SK-N-SH (cell line): ENCODE data around the gene DPEP1. TPM values are rescaled to one million over a fixed set of nuclear protein-coding genes. Genes with fewer than 3 reads are reported as not detected.

Source experiments
- CTCF ChIA-PET: fragments of 300-600, 350-600 bp; formaldehyde crosslinking; extraction: SDS; loops from one replicate; lab custom pipeline; 2021; lab: Yijun Ruan, JAX
- POLR2A ChIA-PET: fragments of 350-600 bp; sonication (Branson Sonifier 250); formaldehyde crosslinking; extraction: SDS; loops from one replicate; lab custom pipeline; 2020; ENCODE audit warnings: antibody characterized with exemption, inconsistent platforms; lab: Yijun Ruan, JAX
- DNase-seq: peaks from one replicate; pipeline ENCODE4 v3.0.0; 2012
- H2AFZ ChIP-seq: fragments of 200-600 bp; sonication (generic); 2 replicates; pipeline ENCODE4 v1.8.1; 2016; ENCODE audit warnings: antibody characterized with exemption, mild to moderate bottlenecking, low read depth
- H3F3A ChIP-seq: fragments of 200-600 bp; sonication (generic); replicated peaks from 2 replicates; pipeline ENCODE3; 2016; ENCODE audit warnings: antibody characterized with exemption, mild to moderate bottlenecking; ENCODE audit not compliant: insufficient read depth
- H3K27ac ChIP-seq, 2 experiments: fragments of 200-500 bp in 1 of 2; fragments of 200-600 bp in 1 of 2; sonication (Bioruptor generic) in 1 of 2; sonication (generic), shearing (Covaris generic) in 1 of 2; 2 replicates each; pipeline versions ENCODE4 v1.5.1 to v1.6.1; 2014 to 2016; ENCODE audit warnings: low read depth in 2 of 2, inconsistent platforms in 1 of 2, low read length in 1 of 2, mild to moderate bottlenecking in 1 of 2, mixed read lengths in 1 of 2
- H3K27me3 ChIP-seq: fragments of 200-600 bp; sonication (generic), shearing (Covaris generic); 2 replicates; pipeline ENCODE4 v1.6.1; 2016; ENCODE audit warnings: mixed run types; ENCODE audit not compliant: insufficient read depth
- H3K36me3 ChIP-seq, 2 experiments: fragments of 200-500 bp in 1 of 2; fragments of 200-600 bp in 1 of 2; sonication (Bioruptor generic) in 1 of 2; sonication (generic) in 1 of 2; replicated peaks in 1 of 2; 2 replicates each; pipeline versions ENCODE3 to v1.5.1; 2014 to 2016; ENCODE audit warnings: low read length in 1 of 2, mild to moderate bottlenecking in 1 of 2; ENCODE audit not compliant: insufficient read depth in 2 of 2, control insufficient read depth in 1 of 2
- H3K4me1 ChIP-seq, 2 experiments: fragments of 200-500 bp in 1 of 2; fragments of 200-600 bp in 1 of 2; sonication (Bioruptor generic) in 1 of 2; sonication (generic), shearing (Covaris generic) in 1 of 2; 2 replicates each; pipeline versions ENCODE4 v1.5.1 to v1.6.1; 2014 to 2016; ENCODE audit warnings: low read depth in 1 of 2, low read length in 1 of 2, mixed run types in 1 of 2; ENCODE audit not compliant: insufficient read depth in 2 of 2, control insufficient read depth in 1 of 2
- H3K4me2 ChIP-seq: fragments of 200-600 bp; sonication (generic), shearing (Covaris generic); 2 replicates; pipeline ENCODE4 v1.6.1; 2017; ENCODE audit warnings: mixed run types
- H3K4me3 ChIP-seq, 2 experiments: fragments of 200-500 bp in 1 of 2; fragments of 200-600 bp in 1 of 2; sonication (Bioruptor generic) in 1 of 2; sonication (generic), shearing (Covaris generic) in 1 of 2; 2 replicates each; pipeline versions ENCODE4 v1.5.1 to v1.8.1; 2014 to 2016; ENCODE audit warnings: low read depth in 2 of 2, inconsistent platforms in 1 of 2, low read length in 1 of 2, mild to moderate bottlenecking in 1 of 2, mixed read lengths in 1 of 2, moderate library complexity in 1 of 2
- H3K79me2 ChIP-seq: fragments of 200-600 bp; sonication (generic); 2 replicates; pipeline ENCODE4 v1.8.1; 2017; ENCODE audit warnings: mild to moderate bottlenecking; ENCODE audit not compliant: insufficient read depth
- H3K9ac ChIP-seq: fragments of 200-600 bp; sonication (generic); 2 replicates; pipeline ENCODE4 v1.6.1; 2017; ENCODE audit warnings: mixed run types
- H3K9me2 ChIP-seq: fragments of 200-600 bp; sonication (generic); 2 replicates; pipeline ENCODE4 v1.6.1; 2017; ENCODE audit warnings: mixed run types
- H3K9me3 ChIP-seq: fragments of 200-600 bp; sonication (generic); 2 replicates; pipeline ENCODE4 v1.6.1; 2017; ENCODE audit warnings: mixed run types, mild to moderate bottlenecking, moderate library complexity
- H4K20me1 ChIP-seq: fragments of 200-600 bp; sonication (generic); 2 replicates; pipeline ENCODE4 v1.6.1; 2017; ENCODE audit warnings: mild to moderate bottlenecking, mixed run types; ENCODE audit not compliant: insufficient read depth
- EZH2phosphoT487 ChIP-seq: fragments of 200-600 bp; sonication (generic); IDR thresholded peaks from 2 replicates; pipeline ENCODE4 v1.6.1; 2017; ENCODE audit warnings: low read depth, mixed run types, mild to moderate bottlenecking, antibody characterized with exemption, moderate library complexity, borderline replicate concordance
- MXI1 ChIP-seq: IDR thresholded peaks from 2 replicates; pipeline ENCODE4 v1.6.1; 2012; ENCODE audit warnings: mild to moderate bottlenecking, low read depth, low read length, improper control_type of control experiment
- SIN3A ChIP-seq: IDR thresholded peaks from 2 replicates; pipeline ENCODE4 v1.6.1; 2012; ENCODE audit warnings: low read depth, mild to moderate bottlenecking, low read length, moderate library complexity, borderline replicate concordance
- WGBS: methylation state at CpG from one replicate; pipeline ENCODE4 v1.1.6; 2017; ENCODE audit warnings: low lambda C conversion rate; 5-methylcytosine and 5-hydroxymethylcytosine counted together
- polyA plus RNA-seq, 3 experiments: library from polyadenylated mRNA; depleted of rRNA; stranded (reverse); fragments of >200 nt; gene quantifications; 2 replicates each; pipeline ENCODE4 v1.2.3, GENCODE V29; 2012
- TF ChIP-seq, protein P1 (sequence below): IDR thresholded peaks from 2 replicates; pipeline ENCODE4 v1.4.0; 2012; ENCODE audit warnings: low read depth
- TF ChIP-seq, protein P2 (sequence below): IDR thresholded peaks from 2 replicates; pipeline ENCODE4 v1.4.0; 2012; ENCODE audit warnings: low read depth, borderline replicate concordance

Gene DPEP1
- polyA plus RNA-seq, 1 of the 3 experiments (the other 2 are of a cell fraction), result 0.05 TPM

DNA sequence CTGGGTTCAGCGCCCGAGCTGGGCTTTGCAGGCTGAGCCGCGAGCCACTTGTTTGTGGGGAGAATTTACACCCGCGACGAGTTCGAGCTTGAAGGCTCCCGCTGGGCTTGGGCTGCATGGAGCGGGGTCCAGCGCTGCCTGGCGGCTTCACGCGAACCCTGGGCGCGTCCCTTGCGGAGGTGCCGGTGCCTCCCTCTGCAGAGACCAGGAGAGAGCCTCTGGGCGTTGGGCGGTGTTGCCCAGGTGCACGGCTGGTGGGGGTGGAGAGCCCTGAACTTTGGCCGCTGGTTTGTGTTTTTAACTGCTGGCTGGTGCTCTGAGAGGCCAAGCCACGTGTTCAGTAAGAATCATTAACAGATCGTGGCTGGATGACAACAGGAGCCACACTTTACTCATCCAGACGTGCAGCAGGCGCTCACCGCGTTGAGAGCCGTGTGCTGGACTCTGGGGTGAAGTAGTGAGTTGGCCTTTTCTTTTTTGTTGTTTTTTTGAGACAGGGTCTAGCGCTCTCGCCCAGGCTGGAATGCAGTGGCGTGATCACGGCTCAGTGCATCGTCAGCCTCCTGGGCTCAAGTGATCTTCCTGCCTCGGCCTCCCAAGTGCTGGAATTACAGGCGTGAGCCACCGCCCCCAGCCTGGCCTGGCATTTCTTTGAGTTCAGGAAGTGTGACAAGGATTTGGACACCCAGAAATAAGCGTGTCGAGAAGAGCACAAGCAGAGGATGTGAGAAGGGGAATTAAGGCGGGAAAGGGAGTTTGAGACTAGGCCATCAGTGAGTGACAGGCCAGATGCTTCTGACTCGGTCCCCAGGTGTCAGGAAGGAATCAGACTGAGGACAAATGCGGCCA lies 73.9 kb downstream of the DPEP1 start:
- TF ChIP-seq MXI1 (peak; percentile 91), SIN3A (no peak), EZH2phosphoT487 (no peak)
- TF ChIP-seq, protein P1, sequence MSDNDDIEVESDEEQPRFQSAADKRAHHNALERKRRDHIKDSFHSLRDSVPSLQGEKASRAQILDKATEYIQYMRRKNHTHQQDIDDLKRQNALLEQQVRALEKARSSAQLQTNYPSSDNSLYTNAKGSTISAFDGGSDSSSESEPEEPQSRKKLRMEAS, result peak; percentile 54; the same call in 1 of the 2 replicates
- TF ChIP-seq, protein P2, sequence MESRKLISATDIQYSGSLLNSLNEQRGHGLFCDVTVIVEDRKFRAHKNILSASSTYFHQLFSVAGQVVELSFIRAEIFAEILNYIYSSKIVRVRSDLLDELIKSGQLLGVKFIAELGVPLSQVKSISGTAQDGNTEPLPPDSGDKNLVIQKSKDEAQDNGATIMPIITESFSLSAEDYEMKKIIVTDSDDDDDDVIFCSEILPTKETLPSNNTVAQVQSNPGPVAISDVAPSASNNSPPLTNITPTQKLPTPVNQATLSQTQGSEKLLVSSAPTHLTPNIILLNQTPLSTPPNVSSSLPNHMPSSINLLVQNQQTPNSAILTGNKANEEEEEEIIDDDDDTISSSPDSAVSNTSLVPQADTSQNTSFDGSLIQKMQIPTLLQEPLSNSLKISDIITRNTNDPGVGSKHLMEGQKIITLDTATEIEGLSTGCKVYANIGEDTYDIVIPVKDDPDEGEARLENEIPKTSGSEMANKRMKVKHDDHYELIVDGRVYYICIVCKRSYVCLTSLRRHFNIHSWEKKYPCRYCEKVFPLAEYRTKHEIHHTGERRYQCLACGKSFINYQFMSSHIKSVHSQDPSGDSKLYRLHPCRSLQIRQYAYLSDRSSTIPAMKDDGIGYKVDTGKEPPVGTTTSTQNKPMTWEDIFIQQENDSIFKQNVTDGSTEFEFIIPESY, result no peak
- POLR2A ChIA-PET, result interaction anchor here (0.6 to 1.5 kb wide), 8 partner anchors 8 to 235 kb away, joined by 3 to 10 read pairs (median 4); partner anchors contain the start of genes CHMP1A and SPATA33
- peaks cover 36% of the 10 kb centered on the region for H3K79me2 ChIP-seq
- H4K20me1 ChIP-seq, result no peaks in the 10 kb centered on the region
- H3K27ac ChIP-seq, result peak overlapping the region; percentile 86 to 96
- peaks cover 4 to 7% of the 10 kb centered on the region in 2 experiments; a peak in 1 of 4 replicates for H3K4me1 ChIP-seq
- no peak for DNase-seq
- H3K9ac ChIP-seq, result peak overlapping the region; percentile 87
- CTCF ChIA-PET, result interaction anchor here (0.6 to 2.3 kb wide), 5 partner anchors 13 to 173 kb away, joined by 3 to 22 read pairs (median 3); partner anchors contain the start of gene SPATA2L
- 20% methylated on average over 21 of the region's 42 CpGs for WGBS
- H3K4me3 ChIP-seq, result peak overlapping the region; percentile 82 to 87
- no peaks in the 10 kb centered on the region for H3K27me3 ChIP-seq
- H3K4me2 ChIP-seq, result peak overlapping the region; percentile 99
- H3K9me3 ChIP-seq, result no peaks in the 10 kb centered on the region
- H3F3A ChIP-seq, result peaks cover 3% of the 10 kb centered on the region
- H2AFZ ChIP-seq, result peak overlapping the region; percentile 94
- peaks cover 11 to 19% of the 10 kb centered on the region in 2 experiments for H3K36me3 ChIP-seq
- H3K9me2 ChIP-seq, result no peaks in the 10 kb centered on the region

Other genes starting within 250 kb of the DPEP1 start
- 31.1 and 50.2 TPM in 2 replicates for gene ANKRD11, start 123.1 kb upstream of the DPEP1 start, polyA plus RNA-seq (2012; rRNA removed)
- 100 and 107 TPM in 2 replicates for gene SPG7, start 105.2 kb upstream of the DPEP1 start, polyA plus RNA-seq (2012; rRNA removed)
- gene RPL13, start 53.0 kb upstream of the DPEP1 start, polyA plus RNA-seq (2012; rRNA removed), result 3,540 and 4,635 TPM in 2 replicates
- gene CPNE7, start 37.9 kb upstream of the DPEP1 start, polyA plus RNA-seq (2012; rRNA removed), result 3.9 and 4.0 TPM in 2 replicates
- 138 and 143 TPM in 2 replicates for gene CHMP1A, start 44.1 kb downstream of the DPEP1 start, polyA plus RNA-seq (2012; rRNA removed)
- 7.2 and 8.5 TPM in 2 replicates for gene SPATA33, start 44.2 kb downstream of the DPEP1 start, polyA plus RNA-seq (2012; rRNA removed)
- gene CDK10, start 73.0 kb downstream of the DPEP1 start, polyA plus RNA-seq (2012; rRNA removed), result 84.7 and 94.5 TPM in 2 replicates
- gene SPATA2L, start 88.1 kb downstream of the DPEP1 start, polyA plus RNA-seq (2012; rRNA removed), result 7.8 and 8.6 TPM in 2 replicates
- 9.2 and 10.1 TPM in 2 replicates for gene VPS9D1, start 107.3 kb downstream of the DPEP1 start, polyA plus RNA-seq (2012; rRNA removed)
- gene ZNF276, start 107.9 kb downstream of the DPEP1 start, polyA plus RNA-seq (2012; rRNA removed), result 24.9 and 27.0 TPM in 2 replicates
- 21.5 and 23.9 TPM in 2 replicates for gene FANCA, start 203.0 kb downstream of the DPEP1 start, polyA plus RNA-seq (2012; rRNA removed)
- gene SPIRE2, start 214.8 kb downstream of the DPEP1 start, polyA plus RNA-seq (2012; rRNA removed), result 15.3 and 16.2 TPM in 2 replicates